ENCODE measurements around the gene RGMB. TPM values are rescaled to one million over a fixed set of nuclear protein-coding genes. Genes with fewer than 3 reads are reported as not detected.

RGMB gene
- 10 to 100 TPM in 2 of 4 donors, 1 to 10 TPM in 2; 2.8 to 22.3 (median 12.9) TPM for total RNA-seq

- no peaks in the 10 kb centered on the region for H3K27me3 ChIP-seq
- intact Hi-C loops (cut with DNase I; ENCODE audit: low total_unique reads): loop anchor here (10.0 kb wide), 1 partner anchor 151 kb away; the partner anchor contains the start of gene CHD1
- H3K4me3 ChIP-seq: peak within 1 kb of the TSS; percentile 55 to 97
- TF ChIP-seq, protein P1, sequence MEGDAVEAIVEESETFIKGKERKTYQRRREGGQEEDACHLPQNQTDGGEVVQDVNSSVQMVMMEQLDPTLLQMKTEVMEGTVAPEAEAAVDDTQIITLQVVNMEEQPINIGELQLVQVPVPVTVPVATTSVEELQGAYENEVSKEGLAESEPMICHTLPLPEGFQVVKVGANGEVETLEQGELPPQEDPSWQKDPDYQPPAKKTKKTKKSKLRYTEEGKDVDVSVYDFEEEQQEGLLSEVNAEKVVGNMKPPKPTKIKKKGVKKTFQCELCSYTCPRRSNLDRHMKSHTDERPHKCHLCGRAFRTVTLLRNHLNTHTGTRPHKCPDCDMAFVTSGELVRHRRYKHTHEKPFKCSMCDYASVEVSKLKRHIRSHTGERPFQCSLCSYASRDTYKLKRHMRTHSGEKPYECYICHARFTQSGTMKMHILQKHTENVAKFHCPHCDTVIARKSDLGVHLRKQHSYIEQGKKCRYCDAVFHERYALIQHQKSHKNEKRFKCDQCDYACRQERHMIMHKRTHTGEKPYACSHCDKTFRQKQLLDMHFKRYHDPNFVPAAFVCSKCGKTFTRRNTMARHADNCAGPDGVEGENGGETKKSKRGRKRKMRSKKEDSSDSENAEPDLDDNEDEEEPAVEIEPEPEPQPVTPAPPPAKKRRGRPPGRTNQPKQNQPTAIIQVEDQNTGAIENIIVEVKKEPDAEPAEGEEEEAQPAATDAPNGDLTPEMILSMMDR (IDR thresholded peaks at IDR 0.05): peak in 3 of 4 experiments; percentile 3 to 21 (median 5)
- peak; percentile 87 to 93 for TF ChIP-seq POLR2A (IDR thresholded peaks at IDR 0.05)
- no peaks in the 10 kb centered on the region for H3K9me3 ChIP-seq
- peaks cover 0 to 15% of the 10 kb centered on the region in 2 donors for H3K4me1 ChIP-seq
- no peaks in the 10 kb centered on the region for H3K36me3 ChIP-seq
- H3K27ac ChIP-seq: peak within 1 kb of the TSS; percentile 86 to 97
- DNase-seq: peak; percentile 97 to 98
Observed at GRCh38 chr5:98773464-98774191, at the start of gene RGMB. RGMB (plus strand) TSS chr5:98773663; CDS start chr5:98774071, 408 bp downstream.

- H3K4me1 ChIP-seq: no peaks in the 10 kb centered on the region
- intact Hi-C loops (cut with DNase I; ENCODE audit: low total_unique reads): no loop called here
- H3K4me3 ChIP-seq: no peak overlapping the region
- TF ChIP-seq POLR2A (IDR thresholded peaks at IDR 0.05): no peak
- TF ChIP-seq, protein P1 (IDR thresholded peaks at IDR 0.05): no peak
- no peaks in the 10 kb centered on the region for H3K9me3 ChIP-seq
- no peak for DNase-seq
- no peaks in the 10 kb centered on the region for H3K36me3 ChIP-seq
- no peak overlapping the region for H3K27ac ChIP-seq
- no peaks in the 10 kb centered on the region for H3K27me3 ChIP-seq
Observed at GRCh38 chr5:98726258-98726657, 47.2 kb upstream of the RGMB start.

GRCh38 chr5:98727686-98728085, 45.8 kb upstream of the RGMB start:
- Histone ChIP-seq H3K4me1 (no peaks in the 10 kb centered on the region), H3K9me3 (no peaks in the 10 kb centered on the region), H3K27ac (no peak overlapping the region), H3K4me3 (no peak overlapping the region), H3K36me3 (no peaks in the 10 kb centered on the region), H3K27me3 (no peaks in the 10 kb centered on the region)
- DNase-seq: no peak
- TF ChIP-seq, protein P1 (IDR thresholded peaks at IDR 0.05): no peak
- TF ChIP-seq POLR2A (IDR thresholded peaks at IDR 0.05): no peak
- intact Hi-C loops (cut with DNase I; ENCODE audit: low total_unique reads): no loop called here

GRCh38 chr5:98734646-98735045, 38.8 kb upstream of the RGMB start:
- H3K9me3 ChIP-seq: no peaks in the 10 kb centered on the region
- no peak overlapping the region for H3K27ac ChIP-seq
- no peaks in the 10 kb centered on the region for H3K4me1 ChIP-seq
- intact Hi-C loops (cut with DNase I; ENCODE audit: low total_unique reads): no loop called here
- no peak for DNase-seq
- no peak for TF ChIP-seq POLR2A (IDR thresholded peaks at IDR 0.05)
- TF ChIP-seq, protein P1 (IDR thresholded peaks at IDR 0.05): no peak
- H3K4me3 ChIP-seq: no peak overlapping the region
- H3K36me3 ChIP-seq: no peaks in the 10 kb centered on the region
- H3K27me3 ChIP-seq: no peaks in the 10 kb centered on the region

GRCh38 chr5:98735806-98736507, 37.5 kb upstream of the RGMB start:
- no peaks in the 10 kb centered on the region for H3K36me3 ChIP-seq
- H3K27me3 ChIP-seq: no peaks in the 10 kb centered on the region
- TF ChIP-seq POLR2A (IDR thresholded peaks at IDR 0.05): no peak
- TF ChIP-seq, protein P1 (IDR thresholded peaks at IDR 0.05): no peak
- no peak overlapping the region for H3K27ac ChIP-seq
- no peaks in the 10 kb centered on the region for H3K4me1 ChIP-seq
- DNase-seq: no peak
- H3K9me3 ChIP-seq: no peaks in the 10 kb centered on the region
- intact Hi-C loops (cut with DNase I; ENCODE audit: low total_unique reads): no loop called here
- H3K4me3 ChIP-seq: no peak overlapping the region
